ENCODE results near the gene ZNF678.

Gene ZNF678

DNA sequence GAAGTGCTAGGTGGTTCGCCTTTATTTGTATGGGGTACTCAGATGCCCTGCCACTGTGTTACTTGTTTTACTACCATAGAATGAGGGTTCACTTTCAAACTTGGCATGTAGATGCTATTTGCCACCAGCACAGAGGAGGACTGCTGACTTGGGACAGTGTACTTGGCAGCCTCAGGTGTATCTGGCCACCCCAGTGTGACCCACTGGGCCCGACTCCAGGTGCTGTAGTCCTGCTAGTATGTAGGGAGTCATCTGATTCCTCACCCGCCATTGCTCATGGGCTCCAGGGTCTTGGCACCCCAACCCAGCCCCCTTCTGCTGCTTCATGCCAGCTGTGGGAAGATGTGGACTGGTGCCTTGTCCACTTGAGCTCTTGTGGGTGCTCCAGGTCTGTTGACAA is 40.0 kb downstream of the ZNF678 start:
- H3K4me1 ChIP-seq (ENCODE audit: control insufficient read depth, insufficient read depth, low read length) = no peaks in the 10 kb centered on the region
- H3K4me3 ChIP-seq (ENCODE audit: low read depth, low read length) = no peak overlapping the region
- H3K36me3 ChIP-seq (ENCODE audit: control insufficient read depth in 2 of 2, insufficient read depth in 1 of 2, low read length in 2 of 2) = no peaks in the 10 kb centered on the region
- no peaks in the 10 kb centered on the region for H3K9me3 ChIP-seq (ENCODE audit: control insufficient read depth, insufficient read depth, low read depth, low read length)
- ChIA-PET POLR2A (no interaction called here), CTCF (interaction anchor here (0.6 kb wide), 1 partner anchor 344 kb away, joined by 3 read pairs; no protein-coding TSS in a partner anchor)
- H3K27ac ChIP-seq (ENCODE audit: extremely low read depth, low read depth, low read length) = no peak overlapping the region
- TF ChIP-seq ZNF555 (tag by site-specific recombination; conservative IDR thresholded peaks at IDR 0.05) (no peak), ZSCAN30 (tag by site-specific recombination; IDR thresholded peaks at IDR 0.05) (no peak), EGR2 (tag by site-specific recombination; IDR thresholded peaks at IDR 0.05; ENCODE audit: low read depth) (no peak), ZBTB21 (tag by site-specific recombination; IDR thresholded peaks at IDR 0.05) (no peak), BCL11B (tag by site-specific recombination; IDR thresholded peaks at IDR 0.05; ENCODE audit: low read depth) (no peak), ZNF645 (tag by site-specific recombination; IDR thresholded peaks at IDR 0.05) (no peak), ZBTB20 (tag by site-specific recombination; IDR thresholded peaks at IDR 0.05) (no peak), ZNF600 (tag by site-specific recombination; IDR thresholded peaks at IDR 0.05) (no peak), ZNF549 (tag by site-specific recombination; IDR thresholded peaks at IDR 0.05) (no peak), ZNF211 (tag by site-specific recombination; IDR thresholded peaks at IDR 0.05; ENCODE audit: low read depth) (no peak), ZNF521 (tag by site-specific recombination; IDR thresholded peaks at IDR 0.05) (no peak), ZNF473 (tag by site-specific recombination; IDR thresholded peaks at IDR 0.05) (no peak)
- TF ChIP-seq, protein P1, sequence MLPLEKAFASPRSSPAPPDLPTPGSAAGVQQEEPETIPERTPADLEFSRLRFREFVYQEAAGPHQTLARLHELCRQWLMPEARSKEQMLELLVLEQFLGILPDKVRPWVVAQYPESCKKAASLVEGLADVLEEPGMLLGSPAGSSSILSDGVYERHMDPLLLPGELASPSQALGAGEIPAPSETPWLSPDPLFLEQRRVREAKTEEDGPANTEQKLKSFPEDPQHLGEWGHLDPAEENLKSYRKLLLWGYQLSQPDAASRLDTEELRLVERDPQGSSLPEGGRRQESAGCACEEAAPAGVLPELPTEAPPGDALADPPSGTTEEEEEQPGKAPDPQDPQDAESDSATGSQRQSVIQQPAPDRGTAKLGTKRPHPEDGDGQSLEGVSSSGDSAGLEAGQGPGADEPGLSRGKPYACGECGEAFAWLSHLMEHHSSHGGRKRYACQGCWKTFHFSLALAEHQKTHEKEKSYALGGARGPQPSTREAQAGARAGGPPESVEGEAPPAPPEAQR (tag by site-specific recombination; IDR thresholded peaks at IDR 0.05) = no peak

- CTCF ChIA-PET = interaction anchor here (1.0 kb wide), 1 partner anchor 156 kb away, joined by 3 read pairs; no protein-coding TSS in a partner anchor
- H3K36me3 ChIP-seq (ENCODE audit: control insufficient read depth in 2 of 2, insufficient read depth in 1 of 2, low read length in 2 of 2) = no peaks in the 10 kb centered on the region; a peak in 1 of 3 replicates
- H3K9me3 ChIP-seq (ENCODE audit: control insufficient read depth, insufficient read depth, low read depth, low read length) = no peaks in the 10 kb centered on the region
- TF ChIP-seq ZNF350 (tag by site-specific recombination; IDR thresholded peaks at IDR 0.05) (no peak), ZNF600 (tag by site-specific recombination; IDR thresholded peaks at IDR 0.05) (no peak), ZNF571 (tag by site-specific recombination; IDR thresholded peaks at IDR 0.05) (no peak), ZNF404 (tag by site-specific recombination; IDR thresholded peaks at IDR 0.05) (no peak), ZNF843 (tag by site-specific recombination; IDR thresholded peaks at IDR 0.05) (no peak), ZNF341 (tag by site-specific recombination; IDR thresholded peaks at IDR 0.05; ENCODE audit: low read depth) (no peak), ZBTB8A (tag by site-specific recombination; IDR thresholded peaks at IDR 0.05) (no peak), ZNF555 (tag by site-specific recombination; conservative IDR thresholded peaks at IDR 0.05) (no peak), ZNF394 (tag by site-specific recombination; IDR thresholded peaks at IDR 0.05; ENCODE audit: borderline replicate concordance) (no peak), ZNF549 (tag by site-specific recombination; IDR thresholded peaks at IDR 0.05) (no peak), IKZF3 (tag by site-specific recombination; IDR thresholded peaks at IDR 0.05) (no peak), ZNF701 (tag by site-specific recombination; IDR thresholded peaks at IDR 0.05) (no peak), TRIM28 (IDR thresholded peaks at IDR 0.05; ENCODE audit: borderline replicate concordance, low read length) (no peak), ZSCAN16 (tag by site-specific recombination; IDR thresholded peaks at IDR 0.05) (no peak), REST (tag by site-specific recombination; IDR thresholded peaks at IDR 0.05) (no peak)
- TF ChIP-seq, protein P2, sequence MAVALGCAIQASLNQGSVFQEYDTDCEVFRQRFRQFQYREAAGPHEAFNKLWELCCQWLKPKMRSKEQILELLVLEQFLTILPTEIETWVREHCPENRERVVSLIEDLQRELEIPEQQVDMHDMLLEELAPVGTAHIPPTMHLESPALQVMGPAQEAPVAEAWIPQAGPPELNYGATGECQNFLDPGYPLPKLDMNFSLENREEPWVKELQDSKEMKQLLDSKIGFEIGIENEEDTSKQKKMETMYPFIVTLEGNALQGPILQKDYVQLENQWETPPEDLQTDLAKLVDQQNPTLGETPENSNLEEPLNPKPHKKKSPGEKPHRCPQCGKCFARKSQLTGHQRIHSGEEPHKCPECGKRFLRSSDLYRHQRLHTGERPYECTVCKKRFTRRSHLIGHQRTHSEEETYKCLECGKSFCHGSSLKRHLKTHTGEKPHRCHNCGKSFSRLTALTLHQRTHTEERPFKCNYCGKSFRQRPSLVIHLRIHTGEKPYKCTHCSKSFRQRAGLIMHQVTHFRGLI (tag by site-specific recombination; IDR thresholded peaks at IDR 0.05) = no peak
- TF ChIP-seq, protein P3, sequence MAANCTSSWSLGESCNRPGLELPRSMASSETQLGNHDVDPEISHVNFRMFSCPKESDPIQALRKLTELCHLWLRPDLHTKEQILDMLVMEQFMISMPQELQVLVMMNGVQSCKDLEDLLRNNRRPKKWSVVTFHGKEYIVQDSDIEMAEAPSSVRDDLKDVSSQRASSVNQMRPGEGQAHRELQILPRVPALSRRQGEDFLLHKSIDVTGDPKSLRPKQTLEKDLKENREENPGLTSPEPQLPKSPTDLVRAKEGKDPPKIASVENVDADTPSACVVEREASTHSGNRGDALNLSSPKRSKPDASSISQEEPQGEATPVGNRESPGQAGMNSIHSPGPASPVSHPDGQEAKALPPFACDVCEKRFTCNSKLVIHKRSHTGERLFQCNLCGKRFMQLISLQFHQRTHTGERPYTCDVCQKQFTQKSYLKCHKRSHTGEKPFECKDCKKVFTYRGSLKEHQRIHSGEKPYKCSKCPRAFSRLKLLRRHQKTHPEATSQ (tag by site-specific recombination; IDR thresholded peaks at IDR 0.05) = no peak
Measured at GRCh38 chr1:227604446-227604845, 41.1 kb downstream of the ZNF678 start.

More at GRCh38 chr1:227604446-227604845, 41.1 kb downstream of the ZNF678 start:
- Histone ChIP-seq H3K4me1 (ENCODE audit: control insufficient read depth, insufficient read depth, low read length) (no peaks in the 10 kb centered on the region), H3K4me3 (ENCODE audit: low read depth, low read length) (no peak overlapping the region), H3K27ac (ENCODE audit: extremely low read depth, low read depth, low read length) (no peak overlapping the region)
- POLR2A ChIA-PET = no interaction called here
